BJ (cell line): ENCODE measurements around the gene CITED4. TPM values are rescaled to one million over a fixed set of nuclear protein-coding genes. Genes with fewer than 3 reads are reported as not detected.

ENCODE experiments used
- CTCF ChIA-PET: fragments of 350-600 bp; formaldehyde crosslinking; extraction: SDS; loops from one replicate; lab custom pipeline; 2021; ENCODE audit warnings: antibody characterized with exemption, inconsistent platforms; lab: Yijun Ruan, JAX
- POLR2A ChIA-PET: fragments of 300-600 bp; sonication (Branson Sonifier 250); formaldehyde crosslinking; extraction: SDS; loops from one replicate; lab custom pipeline; 2021; ENCODE audit warnings: antibody characterized with exemption; lab: Charles Lee
- DNase-seq: peaks from one replicate; pipeline ENCODE4 v3.0.0-alpha.2; 2011; ENCODE audit warnings: low read depth
- H3K27me3 ChIP-seq: 2 replicates; pipeline ENCODE4 v1.6.0; 2011; ENCODE audit warnings: low read length; ENCODE audit not compliant: control insufficient read depth, insufficient read depth
- H3K36me3 ChIP-seq: 2 replicates; pipeline ENCODE4 v1.5.1; 2011; ENCODE audit warnings: low read length; ENCODE audit not compliant: control insufficient read depth, insufficient read depth
- H3K4me3 ChIP-seq: 2 replicates; pipeline ENCODE4 v1.5.1; 2011; ENCODE audit warnings: low read depth, mild to moderate bottlenecking, control low read depth, low read length
- polyA plus RNA-seq: library from polyadenylated mRNA; depleted of rRNA; stranded (reverse); fragments of >200 nt; gene quantifications from 2 replicates; pipeline ENCODE4 v1.2.3, GENCODE V29; 2011; rRNA removed
- TF ChIP-seq, protein P1 (sequence below): IDR thresholded peaks from 2 replicates; pipeline ENCODE4 v1.5.1; 2011; ENCODE audit warnings: low read depth, mild to moderate bottlenecking, control low read depth, inconsistent platforms, low read length, moderate library complexity; ENCODE audit not compliant: insufficient read depth

CITED4 gene
- polyA plus RNA-seq, 1 experiment = 0.80 TPM

DNA sequence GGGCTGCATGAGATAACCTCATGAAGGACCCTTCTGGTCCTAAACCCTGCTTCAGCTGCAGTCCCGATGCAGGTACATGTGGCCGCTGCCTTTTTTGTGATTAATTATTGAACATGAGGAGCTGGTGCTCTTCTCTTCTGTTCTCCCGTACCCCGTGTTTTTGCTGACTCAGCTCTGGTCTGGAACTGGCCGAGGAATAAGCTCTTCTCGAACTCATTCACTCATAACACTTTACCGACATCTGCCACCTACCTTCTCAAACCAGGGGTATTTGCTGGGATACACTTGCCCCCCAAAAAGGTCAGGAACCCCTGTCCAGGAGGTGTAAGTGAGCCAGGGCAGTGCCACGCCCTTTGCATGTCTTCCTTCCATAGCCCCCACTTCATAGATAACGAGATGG is 46.7 kb downstream of the CITED4 start:
- ChIA-PET CTCF (interaction anchor here (1.6 kb wide), 1 partner anchor 137 kb away, joined by 3 read pairs; no protein-coding TSS in a partner anchor), POLR2A (no interaction called here)
- H3K27me3 ChIP-seq = peaks cover 15% of the 10 kb centered on the region
- H3K4me3 ChIP-seq = no peak overlapping the region
- TF ChIP-seq, protein P1, sequence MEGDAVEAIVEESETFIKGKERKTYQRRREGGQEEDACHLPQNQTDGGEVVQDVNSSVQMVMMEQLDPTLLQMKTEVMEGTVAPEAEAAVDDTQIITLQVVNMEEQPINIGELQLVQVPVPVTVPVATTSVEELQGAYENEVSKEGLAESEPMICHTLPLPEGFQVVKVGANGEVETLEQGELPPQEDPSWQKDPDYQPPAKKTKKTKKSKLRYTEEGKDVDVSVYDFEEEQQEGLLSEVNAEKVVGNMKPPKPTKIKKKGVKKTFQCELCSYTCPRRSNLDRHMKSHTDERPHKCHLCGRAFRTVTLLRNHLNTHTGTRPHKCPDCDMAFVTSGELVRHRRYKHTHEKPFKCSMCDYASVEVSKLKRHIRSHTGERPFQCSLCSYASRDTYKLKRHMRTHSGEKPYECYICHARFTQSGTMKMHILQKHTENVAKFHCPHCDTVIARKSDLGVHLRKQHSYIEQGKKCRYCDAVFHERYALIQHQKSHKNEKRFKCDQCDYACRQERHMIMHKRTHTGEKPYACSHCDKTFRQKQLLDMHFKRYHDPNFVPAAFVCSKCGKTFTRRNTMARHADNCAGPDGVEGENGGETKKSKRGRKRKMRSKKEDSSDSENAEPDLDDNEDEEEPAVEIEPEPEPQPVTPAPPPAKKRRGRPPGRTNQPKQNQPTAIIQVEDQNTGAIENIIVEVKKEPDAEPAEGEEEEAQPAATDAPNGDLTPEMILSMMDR = no peak
- DNase-seq = no peak
- H3K36me3 ChIP-seq = no peaks in the 10 kb centered on the region

Other genes starting within 250 kb of the CITED4 start
- 0.43 and 0.59 TPM in 2 replicates for gene RIMS3, start 196.7 kb downstream of the CITED4 start, polyA plus RNA-seq
- gene NFYC, start 170.7 kb downstream of the CITED4 start, polyA plus RNA-seq = 35.0 and 63.2 TPM in 2 replicates
- gene KCNQ4, start 78.6 kb downstream of the CITED4 start, polyA plus RNA-seq = 0.02 and 0.06 TPM in 2 replicates
- gene CTPS1, start 117.3 kb upstream of the CITED4 start, polyA plus RNA-seq = 45.1 and 53.0 TPM in 2 replicates
- 0.06 and 0.10 TPM in 2 replicates for gene SLFNL1, start 159.4 kb upstream of the CITED4 start, polyA plus RNA-seq